NCI-H748 treated with DMSO at 0.1 percent for 48 hours (cell line): ENCODE data around the gene ZNF775.

Experiments
- DNase-seq: peaks from one replicate; lab custom pipeline; 2025; lab: John Stamatoyannopoulos, UW

ZNF775 gene

DNA sequence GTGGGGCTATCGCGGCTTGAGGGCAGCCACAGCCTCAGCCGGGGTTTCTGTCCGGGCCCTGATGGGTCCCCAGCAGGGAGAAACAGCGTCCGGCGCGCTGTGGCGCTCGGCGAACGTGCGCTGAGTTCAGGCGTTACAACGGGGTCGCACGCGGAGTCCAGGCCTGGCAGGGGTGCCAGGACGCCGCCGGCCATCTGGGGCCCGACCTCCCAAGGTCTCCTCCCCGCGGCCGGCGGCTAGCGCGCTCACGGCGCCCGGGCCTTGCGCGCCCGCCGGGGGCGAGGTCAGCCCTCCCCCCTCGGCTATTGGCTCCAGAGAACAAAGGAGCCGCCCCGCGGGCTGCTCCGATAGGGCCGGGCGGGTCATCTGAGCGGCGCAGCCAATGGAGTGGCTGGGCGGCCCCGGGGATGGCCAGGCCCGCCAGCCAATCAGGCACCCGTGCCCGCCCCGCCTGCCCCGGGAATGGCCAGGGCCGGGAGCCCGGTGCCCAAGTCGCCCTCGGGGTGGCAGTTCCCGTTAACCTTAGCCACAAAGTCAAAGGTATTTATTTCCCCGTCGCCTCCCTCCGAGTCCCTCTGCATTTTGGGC lies at the start of gene ZNF775:
TSS of gene ZNF775 (plus strand) at position 478 of the 588 bp plus-strand sequence. CDS start 9,141 bp downstream, outside the sequence.
- peak; percentile 86 for DNase-seq

DNA sequence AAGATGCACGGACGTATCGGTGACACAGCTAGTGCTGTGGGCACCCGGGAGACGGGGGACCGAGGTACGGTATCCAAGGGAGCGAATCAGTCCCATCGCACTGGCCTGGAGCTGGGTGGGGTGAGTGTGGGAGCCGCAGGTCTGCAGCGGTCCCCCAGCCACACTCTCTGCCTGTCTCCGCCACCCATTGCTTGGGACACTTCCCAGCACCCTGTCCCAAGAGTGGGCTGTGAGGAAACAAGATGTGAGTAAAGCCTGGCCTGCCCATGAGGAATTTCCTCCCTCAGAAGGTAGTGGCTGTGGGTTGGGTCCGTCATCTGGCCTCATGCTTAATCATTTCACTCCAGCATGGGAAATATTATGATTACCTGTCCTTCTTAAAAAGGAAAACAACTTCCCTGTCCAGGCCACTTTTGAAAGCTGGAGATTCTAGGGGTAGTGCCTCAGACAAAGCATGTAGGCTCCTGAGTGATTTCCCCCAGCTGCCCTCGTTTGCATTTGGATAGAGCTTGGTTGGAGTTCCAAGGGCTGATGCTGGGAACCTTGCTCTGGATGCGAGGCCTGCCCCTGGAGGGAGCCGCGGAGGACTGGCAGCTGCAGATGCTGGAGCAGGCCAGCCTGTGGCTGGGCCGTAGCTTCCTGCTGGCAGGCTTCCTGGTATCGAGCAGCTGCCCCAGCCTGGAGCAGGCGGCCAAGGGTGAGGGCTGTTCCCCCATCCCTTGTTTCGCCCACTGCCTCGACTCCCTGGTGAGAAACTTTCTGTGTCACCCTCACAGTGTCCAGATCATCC lies 49.6 kb upstream of the ZNF775 start:
- DNase-seq, result no peak

DNA sequence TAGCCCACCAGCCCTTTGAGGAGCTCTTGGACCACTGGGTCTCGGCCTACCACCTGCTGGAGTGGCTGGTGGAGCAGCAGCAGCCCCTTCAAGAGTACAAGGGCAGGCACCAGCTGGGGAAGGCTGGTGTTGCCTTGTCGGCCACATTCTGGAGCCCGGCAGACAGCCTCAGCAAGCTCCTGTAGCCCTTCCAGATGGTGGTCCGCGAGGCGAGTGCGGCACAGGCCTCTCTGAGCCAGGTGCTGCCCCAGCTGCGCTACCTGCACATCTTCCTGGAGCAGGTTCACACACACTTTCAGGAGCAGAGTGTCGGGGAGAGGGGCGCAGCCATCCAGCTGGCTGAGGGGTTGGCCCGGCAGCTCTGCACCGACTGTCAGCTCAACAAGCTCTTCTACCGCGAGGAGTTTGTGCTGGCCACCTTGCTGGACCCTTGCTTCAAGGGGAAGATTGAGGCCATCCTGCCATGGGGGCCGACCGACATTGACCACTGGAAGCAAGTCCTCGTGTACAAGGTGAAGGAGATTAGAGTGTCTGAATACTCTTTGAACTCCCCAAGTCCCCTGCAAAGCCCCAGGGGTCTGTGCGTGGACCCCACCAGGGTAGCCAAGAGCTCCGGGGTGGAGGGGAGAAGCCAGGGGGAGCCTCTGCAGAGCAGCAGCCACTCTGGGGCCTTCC lies 48.8 kb upstream of the ZNF775 start:
- no peak for DNase-seq

DNA sequence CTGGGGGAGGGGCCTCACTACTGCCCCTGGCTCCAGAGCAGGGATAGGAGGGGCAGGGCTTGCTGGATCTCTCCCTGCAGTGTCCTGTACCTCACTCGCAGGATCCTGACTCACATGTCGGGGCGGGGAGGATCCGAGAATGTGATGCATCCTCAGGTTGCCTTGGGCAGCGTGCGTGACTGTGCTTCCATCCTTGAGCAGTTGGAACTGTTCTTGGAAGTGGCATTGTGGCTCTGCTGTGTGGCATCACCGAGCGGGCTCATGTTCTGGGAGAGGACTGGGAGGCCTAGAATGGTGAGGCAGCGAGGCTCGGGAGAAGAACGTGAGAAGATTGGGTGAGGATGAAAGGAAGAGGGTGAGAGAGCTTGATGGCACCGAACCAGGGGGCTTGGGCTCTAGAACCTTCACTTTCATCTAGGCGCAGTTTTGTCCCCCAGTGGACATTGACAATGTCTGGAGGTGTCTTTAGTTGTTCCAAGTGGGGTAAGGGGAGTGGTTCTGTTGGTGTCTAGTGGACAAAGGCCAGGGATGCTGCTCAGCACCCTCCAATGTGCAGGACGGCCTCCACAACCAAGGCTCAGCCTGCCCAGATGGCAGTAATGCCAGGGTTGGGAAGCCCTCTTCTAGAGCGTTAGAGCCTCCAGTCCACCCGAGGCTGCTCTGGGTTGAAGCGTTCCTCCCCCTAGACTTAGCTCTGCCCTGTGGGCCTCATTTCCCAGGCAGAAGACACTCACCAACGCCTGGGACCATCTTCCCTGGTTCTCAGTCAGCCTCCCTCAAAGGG lies 46.1 kb upstream of the ZNF775 start:
- no peak for DNase-seq

DNA sequence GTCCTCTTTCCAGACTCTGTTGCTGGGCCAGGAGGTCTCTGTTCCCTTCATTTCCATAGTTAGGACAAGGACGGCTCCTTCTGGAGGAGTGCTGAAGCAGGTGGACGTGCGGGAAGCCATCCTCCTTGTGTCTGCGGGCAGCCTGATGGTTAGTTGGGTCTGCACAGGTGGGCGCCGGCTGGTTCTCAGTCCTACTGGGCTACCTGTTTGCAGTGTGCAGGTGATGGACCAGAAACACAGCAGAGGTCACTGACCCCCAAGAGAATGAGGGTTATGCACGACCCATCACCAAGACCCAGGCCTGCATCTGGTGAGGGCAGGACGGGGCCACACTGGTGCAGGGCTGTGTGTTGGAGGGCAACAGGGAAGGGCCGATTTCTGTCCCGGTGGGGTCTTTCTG lies 45.5 kb upstream of the ZNF775 start:
- DNase-seq, result no peak

DNA sequence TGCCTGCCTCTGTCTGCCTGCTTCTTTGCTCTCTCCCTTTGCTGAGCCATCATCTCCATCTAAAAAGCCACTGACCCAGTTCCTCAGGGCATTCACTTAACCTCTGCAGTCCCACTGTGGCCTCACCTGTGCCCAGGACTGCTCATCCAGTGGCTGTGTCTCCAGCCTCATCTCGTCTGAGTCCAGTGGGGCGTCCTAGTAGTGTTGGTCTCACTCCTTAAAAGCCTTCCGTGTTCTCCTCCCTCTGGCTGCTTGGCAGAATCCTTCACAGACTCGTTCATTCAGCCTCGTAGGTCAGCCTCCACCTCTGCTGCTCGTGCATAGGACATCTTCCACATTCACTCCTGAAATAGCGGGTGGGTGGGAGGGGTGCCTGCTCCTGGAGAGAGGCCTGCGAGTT lies 45.0 kb upstream of the ZNF775 start:
- no peak for DNase-seq

DNA sequence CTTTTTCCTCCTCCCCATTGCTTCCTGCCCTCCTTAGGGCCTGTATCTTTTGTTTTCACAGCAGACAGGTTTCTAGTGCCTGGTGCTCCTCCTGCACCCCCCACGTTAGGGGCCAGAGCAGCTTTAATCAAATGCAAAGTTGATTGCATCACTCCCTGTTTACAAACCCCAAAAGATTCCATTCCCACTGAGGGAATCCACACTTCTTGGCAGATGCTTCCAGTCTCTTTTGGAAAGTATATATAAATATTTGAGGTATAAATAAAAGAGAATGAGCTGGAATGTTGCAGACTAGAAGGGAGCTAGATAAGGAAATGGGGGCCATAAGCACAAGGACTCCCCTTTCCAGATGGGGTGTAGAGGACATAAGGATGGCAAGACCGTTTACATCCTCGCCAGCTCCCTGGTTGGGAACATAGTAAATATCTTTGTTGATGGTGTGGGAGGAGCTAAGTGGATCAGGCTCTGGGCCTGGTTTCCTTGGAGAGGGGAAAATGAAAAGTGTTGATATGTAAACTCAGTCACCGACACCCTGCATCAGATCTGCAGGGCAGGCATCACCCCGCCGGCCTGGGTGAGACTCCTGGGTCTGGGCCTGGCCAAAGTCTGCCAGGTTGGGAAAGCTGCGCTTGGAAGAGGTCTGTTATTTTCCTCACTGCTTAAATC lies 43.9 kb upstream of the ZNF775 start:
- DNase-seq, result no peak

DNA sequence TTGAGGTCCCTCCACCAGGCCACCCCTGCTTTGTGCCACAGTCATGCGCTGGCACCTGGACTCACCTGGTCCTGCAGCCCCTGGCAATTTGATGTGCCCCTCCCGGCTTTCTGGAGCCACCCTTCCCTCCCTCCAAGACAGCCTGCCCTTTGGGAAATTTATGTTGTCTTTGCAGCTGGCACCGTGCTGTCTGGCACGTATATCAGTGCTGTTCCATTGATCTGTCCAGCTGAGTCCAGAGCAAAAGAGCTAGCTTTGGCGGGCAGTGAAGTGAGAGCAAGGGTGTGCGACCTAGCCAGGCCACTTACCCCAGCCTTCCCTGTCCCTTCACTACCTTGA lies 43.4 kb upstream of the ZNF775 start:
- no peak for DNase-seq

DNA sequence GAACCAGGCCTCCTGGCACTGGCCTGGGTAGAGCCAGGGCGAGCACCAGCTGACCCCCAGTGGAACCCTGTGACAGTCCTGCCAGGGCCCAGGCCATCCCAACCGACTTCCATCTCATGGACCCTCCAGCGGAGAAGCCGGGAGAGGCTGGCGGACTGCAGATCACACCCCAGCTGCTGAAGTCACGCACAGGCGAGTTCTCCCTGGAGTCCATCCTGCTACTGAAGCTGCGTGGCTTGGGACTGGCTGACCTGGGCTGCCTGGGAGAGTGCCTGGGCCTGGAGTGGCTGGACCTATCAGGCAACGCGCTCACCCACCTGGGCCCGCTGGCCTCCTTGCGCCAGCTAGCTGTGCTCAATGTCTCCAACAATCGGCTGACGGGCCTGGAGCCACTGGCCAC lies 42.4 kb upstream of the ZNF775 start:
- DNase-seq, result no peak

DNA sequence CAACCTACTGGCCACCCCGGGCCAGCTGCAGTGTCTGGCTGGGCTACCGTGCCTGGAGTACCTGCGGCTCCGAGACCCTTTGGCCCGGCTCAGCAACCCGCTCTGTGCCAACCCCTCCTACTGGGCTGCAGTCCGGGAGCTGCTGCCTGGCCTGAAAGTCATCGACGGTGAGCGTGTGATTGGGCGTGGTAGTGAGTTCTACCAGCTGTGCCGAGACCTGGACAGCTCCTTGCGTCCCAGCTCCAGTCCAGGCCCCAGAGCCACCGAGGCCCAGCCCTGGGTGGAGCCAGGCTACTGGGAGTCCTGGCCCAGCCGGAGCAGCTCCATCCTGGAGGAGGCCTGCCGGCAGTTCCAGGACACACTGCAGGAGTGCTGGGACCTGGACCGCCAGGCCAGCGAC lies 42.0 kb upstream of the ZNF775 start:
- DNase-seq, result no peak

DNA sequence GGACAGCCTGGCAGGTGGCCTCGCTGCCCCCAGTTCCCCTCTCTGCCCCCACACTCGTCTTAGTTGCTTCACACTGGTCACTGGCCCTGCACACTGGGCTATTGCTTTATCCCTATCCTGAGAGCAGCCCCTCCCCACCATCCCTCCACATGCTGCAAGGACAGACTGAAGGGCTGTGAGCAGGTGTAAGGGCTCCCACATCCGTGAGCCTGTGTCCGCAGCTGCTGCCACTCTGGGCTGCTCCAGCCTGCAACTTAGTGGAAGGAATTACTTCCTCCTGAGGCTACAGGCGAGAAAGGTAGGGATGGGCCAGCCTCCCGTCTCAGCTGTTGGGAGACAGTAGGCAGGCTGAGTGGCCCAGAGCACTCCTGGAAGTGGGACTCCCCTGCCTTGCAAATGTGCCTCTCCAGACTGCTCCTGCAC lies 41.5 kb upstream of the ZNF775 start:
- DNase-seq, result no peak

DNA sequence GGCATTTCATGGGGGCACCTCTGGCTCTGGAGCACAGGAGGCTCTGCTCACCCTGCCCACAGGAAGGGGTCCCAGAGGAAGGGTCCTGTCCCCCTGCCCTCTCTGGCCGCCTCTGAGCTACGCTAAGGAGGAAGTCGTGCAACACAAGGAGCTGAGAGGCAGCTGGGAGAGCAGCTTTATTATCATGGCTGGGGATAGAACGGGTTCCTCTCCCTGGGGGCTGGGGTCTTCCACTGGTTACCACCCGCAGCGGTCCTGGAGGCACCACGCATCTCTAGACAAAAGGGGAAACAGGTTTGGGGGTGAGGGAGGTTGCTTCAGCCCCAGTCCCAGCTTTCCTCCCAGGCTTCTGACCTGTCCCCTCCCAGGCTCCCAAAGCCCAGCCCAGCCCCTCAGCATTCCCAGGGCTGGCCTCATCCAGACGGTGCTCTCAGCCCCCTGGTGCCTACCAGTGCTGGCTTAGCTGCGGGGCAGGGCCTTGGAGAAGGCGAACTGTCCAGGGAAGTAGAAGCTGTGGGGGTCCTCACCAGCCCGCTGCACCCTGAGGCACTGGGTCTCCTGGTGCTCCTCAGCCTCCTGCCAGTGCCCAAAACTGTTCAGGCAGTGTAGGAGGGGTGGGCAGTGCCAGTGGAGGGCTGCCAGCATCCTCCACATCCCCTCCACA lies 40.8 kb upstream of the ZNF775 start:
- DNase-seq, result no peak

DNA sequence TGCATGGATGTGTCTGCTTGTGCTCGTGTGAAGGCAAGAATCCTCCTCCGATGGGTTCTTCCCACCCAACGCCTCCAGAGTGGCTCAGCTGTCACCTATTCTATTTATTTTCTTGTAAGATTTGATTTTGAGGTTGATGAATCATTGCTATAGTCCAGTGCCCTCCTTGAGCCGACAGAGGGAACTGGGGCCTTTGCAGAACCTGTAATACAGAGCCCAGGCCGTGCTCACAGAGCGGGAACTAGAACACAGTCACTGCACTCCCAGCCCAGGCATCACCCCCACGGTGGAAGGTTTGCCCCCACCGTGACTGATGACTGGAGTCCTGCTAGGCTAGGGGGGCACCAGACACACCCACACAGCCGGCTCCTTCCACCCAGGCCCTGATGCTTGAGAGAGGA lies 39.7 kb upstream of the ZNF775 start:
- DNase-seq, result no peak

DNA sequence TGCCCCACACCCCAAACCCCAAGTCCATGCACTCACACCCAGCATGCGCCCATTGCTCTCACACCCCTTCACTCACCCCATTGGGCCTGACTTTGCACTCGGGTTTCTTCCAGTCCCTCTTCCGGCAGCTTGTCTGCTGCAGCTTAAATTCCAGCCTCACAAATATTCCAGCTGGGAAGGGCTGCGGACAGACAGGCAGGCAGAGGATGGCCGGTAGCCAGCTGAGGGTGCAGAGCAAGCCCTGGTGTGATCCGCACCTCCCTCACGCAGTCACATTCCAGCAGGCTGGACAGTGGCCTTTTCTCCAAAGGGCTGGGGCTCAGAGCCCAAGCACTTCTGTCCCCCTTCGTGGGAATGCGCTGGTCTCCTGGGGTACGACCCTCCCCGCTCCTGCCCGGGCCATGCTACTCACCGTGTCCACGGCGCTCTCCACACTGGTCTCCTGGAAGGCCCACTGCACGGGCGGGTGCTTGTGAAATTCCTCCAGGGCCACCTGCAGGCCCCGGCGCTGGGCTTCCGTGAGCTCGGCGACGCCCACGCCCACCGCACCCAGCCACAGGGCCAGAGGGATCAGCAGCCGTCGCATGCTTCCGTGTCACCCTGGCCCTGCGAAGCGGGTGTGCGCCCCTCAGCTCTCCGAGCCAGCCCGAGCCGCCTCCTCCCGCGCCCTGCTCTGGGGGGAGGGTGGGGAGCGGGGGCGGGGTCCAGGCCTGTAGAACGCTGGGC lies 38.9 kb upstream of the ZNF775 start:
- DNase-seq, result no peak

DNA sequence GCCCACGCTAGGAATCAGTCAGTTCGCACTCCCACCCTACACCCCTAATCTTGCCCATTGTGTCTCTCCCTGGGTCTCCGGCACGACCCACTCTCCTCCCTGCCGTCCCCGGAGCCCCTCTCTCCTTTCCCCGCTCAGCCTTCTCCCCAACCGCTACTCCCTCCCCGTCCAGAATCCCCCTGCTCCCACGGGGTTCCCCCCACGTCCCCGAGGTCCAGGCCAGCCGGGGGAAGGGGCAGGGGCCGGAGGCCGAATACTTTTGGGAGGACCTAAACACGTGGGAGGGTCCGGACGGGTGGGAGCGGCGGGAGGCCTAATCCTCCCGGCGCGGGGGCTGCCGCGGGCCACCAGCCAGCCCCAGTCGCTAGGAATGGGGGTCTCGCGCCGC lies 38.3 kb upstream of the ZNF775 start:
- no peak for DNase-seq

DNA sequence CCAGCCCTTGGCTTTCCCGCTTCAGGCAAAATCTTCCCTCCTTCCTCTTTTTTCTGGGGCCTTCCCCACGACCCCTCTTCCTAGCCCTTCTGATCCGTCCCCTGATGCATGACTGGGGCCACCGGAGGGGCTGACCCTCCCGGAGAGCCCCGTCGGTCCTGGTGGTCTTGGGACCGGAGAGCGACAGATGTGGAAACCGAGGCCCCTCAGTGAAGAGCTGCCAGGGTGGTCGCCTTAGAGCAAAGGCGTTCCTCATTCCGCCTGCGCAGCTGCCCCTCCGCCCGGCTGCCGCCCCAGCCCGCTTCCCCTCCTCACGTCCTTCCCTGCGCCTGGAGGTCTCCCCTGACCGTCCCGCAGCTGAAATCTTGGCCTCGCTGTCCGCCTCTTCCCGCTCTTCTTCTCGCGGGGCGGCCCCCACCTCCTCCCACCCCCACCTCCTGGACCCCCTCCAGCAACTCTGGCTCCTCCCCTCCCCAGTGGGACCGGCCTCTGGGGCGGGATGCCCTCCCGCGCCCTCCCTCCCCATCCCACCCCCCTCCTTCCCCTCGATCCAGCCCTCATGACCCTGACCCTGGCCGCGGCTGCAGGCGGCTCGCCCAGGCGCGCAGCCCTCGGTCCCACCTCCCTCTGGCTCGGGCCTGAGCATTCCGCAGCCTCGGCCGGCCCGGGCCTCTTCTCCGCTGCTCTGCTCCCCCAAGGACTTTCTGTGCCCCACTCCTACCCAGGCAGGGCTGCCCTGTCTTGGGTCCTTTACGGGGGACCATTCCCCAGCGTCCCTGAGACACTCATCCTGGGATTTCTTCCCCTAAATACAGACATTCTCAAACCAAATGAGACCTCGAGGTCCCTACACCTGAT lies 37.6 kb upstream of the ZNF775 start, which contains the start of gene RARRES2:
TSS of gene RARRES2 (minus strand) at position 367 of the 858 bp plus-strand sequence. CDS start 1,020 bp downstream, outside the sequence.
- DNase-seq, result no peak

DNA sequence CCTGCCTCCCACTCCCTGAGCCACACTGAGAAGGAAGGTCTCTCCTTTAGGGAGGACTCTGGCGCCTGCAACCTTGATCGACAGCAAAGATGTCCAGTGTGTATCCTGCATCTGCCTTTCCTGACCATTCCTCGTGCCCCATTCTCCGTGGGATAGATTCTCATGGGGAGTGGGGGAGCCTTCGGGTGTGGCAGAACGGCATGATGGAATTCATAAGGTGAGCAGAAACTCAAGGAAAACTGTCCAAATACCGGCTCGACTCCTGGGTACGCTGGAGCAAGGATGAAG lies 37.1 kb upstream of the ZNF775 start:
- no peak for DNase-seq

DNA sequence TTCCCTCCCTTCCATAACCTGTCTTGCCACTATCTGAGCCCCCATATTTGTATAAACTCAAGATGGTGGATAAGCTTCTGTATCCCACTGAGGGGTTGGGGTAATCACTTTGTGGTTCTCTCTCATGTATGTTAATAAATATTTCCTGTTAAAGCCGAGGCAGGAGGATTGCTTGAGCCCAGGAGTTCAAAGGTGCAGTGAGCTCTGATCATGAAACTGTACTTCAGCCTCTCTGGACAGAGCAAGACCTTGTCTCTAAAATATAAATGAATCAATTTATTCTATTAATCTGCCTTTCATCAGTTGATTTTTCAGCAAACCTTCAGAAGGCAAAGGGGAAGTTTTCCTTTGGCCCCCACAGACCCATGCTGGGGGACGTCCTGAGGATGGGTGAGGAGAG lies 35.9 kb upstream of the ZNF775 start:
- DNase-seq, result no peak

DNA sequence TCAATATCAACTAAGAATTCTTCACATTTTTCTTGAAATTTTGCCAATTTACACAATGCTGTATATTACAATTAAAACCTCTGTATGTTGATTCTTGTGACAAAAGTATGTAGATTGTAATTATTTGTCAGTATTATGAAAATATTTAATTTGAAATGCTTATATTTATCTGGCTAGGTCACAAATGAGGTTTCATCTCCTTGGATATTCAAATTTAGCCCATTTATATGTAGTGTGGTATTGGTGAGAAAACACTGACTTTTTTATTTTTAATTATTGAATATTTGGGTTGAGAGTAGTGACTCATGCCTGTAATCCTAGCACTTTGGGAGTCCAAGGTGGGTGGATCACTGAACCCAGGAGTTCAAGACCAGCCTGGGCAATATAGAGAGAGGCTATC lies 34.8 kb upstream of the ZNF775 start:
- no peak for DNase-seq

DNA sequence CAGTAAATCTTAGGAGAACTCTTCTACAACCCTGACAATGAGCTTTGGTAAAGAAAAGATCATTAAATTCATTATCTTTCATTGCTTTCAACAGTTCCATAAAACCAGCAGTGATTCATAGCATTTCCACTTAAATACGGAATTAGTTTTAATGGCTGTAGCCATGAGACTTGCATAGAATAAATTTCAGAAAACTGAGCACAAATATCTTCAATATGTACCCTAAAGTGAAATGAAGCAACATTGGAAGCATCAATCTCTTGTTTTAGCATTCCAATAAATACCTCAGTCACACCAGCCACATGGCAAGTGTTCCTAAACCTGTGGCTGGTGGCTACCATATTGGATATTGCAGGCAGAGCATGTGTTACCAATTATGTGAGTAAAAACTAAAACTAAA lies 34.1 kb upstream of the ZNF775 start:
- no peak for DNase-seq
